Natural killer cell (primary cell): ENCODE measurements around the gene DLGAP4. TPM values are rescaled to one million over a fixed set of nuclear protein-coding genes. Genes with fewer than 3 reads are reported as not detected.
"Not testable (repeated sequence)": the region's sequence is repeated elsewhere in the genome, so short reads cannot be mapped to it uniquely, and the experiment has no call there.

Source experiments
- ATAC-seq, 3 donors: fragments of 150-1000 bp in 2 of 3; fragments of 200-7000 bp in 1 of 3; cut with Tn5 transposase; 1 replicate in 1 of 3; 2 replicates in 2 of 3; pipeline ENCODE4 v1.10.0; 2021; ENCODE audit warnings: mild to moderate bottlenecking in 2 of 3, moderate library complexity in 2 of 3
- DNase-seq, 2 donors: peaks; one replicate each; pipeline versions ENCODE4 v3.0.0 to v3.0.0-alpha.2; 2013 to 2021; ENCODE audit warnings: mixed read lengths in 1 of 2
- H3K27ac ChIP-seq: one replicate; pipeline ENCODE4 v1.5.1; 2013; ENCODE audit warnings: mild to moderate bottlenecking, low read length
- H3K27me3 ChIP-seq: one replicate; pipeline ENCODE4 v1.6.1; 2013; ENCODE audit warnings: low read length; ENCODE audit not compliant: control insufficient read depth, insufficient read depth
- H3K36me3 ChIP-seq: one replicate; pipeline ENCODE4 v1.6.1; 2013; ENCODE audit warnings: low read length; ENCODE audit not compliant: control insufficient read depth, insufficient read depth
- H3K4me1 ChIP-seq: one replicate; pipeline ENCODE4 v1.6.1; 2013; ENCODE audit warnings: low read length; ENCODE audit not compliant: control insufficient read depth, insufficient read depth
- H3K4me3 ChIP-seq: one replicate; pipeline ENCODE4 v1.5.1; 2013; ENCODE audit warnings: low read length
- H3K9me3 ChIP-seq: one replicate; pipeline ENCODE4 v1.6.1; 2013; ENCODE audit warnings: low read length; ENCODE audit not compliant: control insufficient read depth, insufficient read depth
- H3K27ac Mint-ChIP-seq, 2 donors: one replicate each; pipeline ENCODE4 v1.8.0; 2022; ENCODE audit warnings: mild to moderate bottlenecking in 2 of 2, mixed read lengths in 2 of 2, moderate library complexity in 1 of 2
- H3K27me3 Mint-ChIP-seq, 2 donors: one replicate each; pipeline ENCODE4 v1.8.0; 2022; ENCODE audit warnings: low read depth in 2 of 2, mixed read lengths in 2 of 2
- H3K36me3 Mint-ChIP-seq: one replicate; pipeline ENCODE4 v1.8.0; 2022; ENCODE audit warnings: mixed read lengths
- H3K4me1 Mint-ChIP-seq, 2 donors: one replicate each; pipeline ENCODE4 v1.8.0; 2022; ENCODE audit warnings: mixed read lengths in 2 of 2
- H3K4me3 Mint-ChIP-seq: one replicate; pipeline ENCODE4 v1.8.0; 2022; ENCODE audit warnings: mild to moderate bottlenecking, moderate library complexity, mixed read lengths
- H3K9me3 Mint-ChIP-seq, 2 donors: one replicate each; pipeline ENCODE4 v1.8.0; 2022; ENCODE audit warnings: mixed read lengths in 2 of 2
- CTCF ChIP-seq: fragments of 200-600 bp; IDR thresholded peaks from one replicate; pipeline ENCODE4 v1.8.0; 2022; ENCODE audit warnings: antibody characterized with exemption
- WGBS: methylation state at CpG from one replicate; pipeline ENCODE4 v1.1.7; 2013; ENCODE audit warnings: missing lambda C conversion rate; ENCODE audit not compliant: insufficient coverage; 5-methylcytosine and 5-hydroxymethylcytosine counted together
- intact Hi-C: fragments of 100-400 bp; cut with micrococcal nuclease; formaldehyde crosslinking; loops from one replicate; pipeline ENCODE4 v1.14.2; 2022
- total RNA-seq, 4 donors: library from RNA; stranded (reverse); fragments of 120-200 nt in 1 of 4; gene quantifications; one replicate each; pipeline versions ENCODE4 v1.2.3 to v1.2.4, GENCODE V29; 2013 to 2022

Gene DLGAP4
- total RNA-seq, 3 donors from 2014 or later (not counting 1 experiment from before 2014, with no cell fraction given) = 47.9 to 51.6 (median 51.2) TPM

DNA sequence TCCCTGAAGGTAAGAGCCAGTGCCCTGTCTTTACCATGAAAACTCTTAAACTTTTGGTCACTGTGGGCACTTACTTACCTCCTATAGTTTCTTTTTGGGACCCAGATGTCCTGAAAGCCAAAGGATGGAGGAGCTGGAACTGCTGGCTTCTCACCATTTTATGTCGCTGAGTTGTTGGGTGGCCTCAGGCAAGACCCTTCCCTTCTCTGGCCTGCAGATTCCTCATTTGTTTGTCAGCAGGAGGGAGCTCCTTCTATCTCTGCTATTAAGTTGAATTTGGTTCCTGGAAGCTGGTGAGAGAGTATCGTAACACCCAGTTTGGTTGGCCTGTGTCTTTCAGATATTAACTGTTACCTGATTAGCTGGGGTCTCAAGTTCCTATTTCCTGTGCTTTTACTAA, 167.0 kb downstream of the DLGAP4 start:
- Mint-ChIP-seq H3K9me3 (no peaks in the 10 kb centered on the region), H3K4me3 (peak overlapping the region; percentile 13), H3K36me3 (no peaks in the 10 kb centered on the region), H3K27ac (peak overlapping the region; percentile 41 to 86), H3K27me3 (no peaks in the 10 kb centered on the region), H3K4me1 (peaks cover 38 to 39% of the 10 kb centered on the region in 2 donors)
- ATAC-seq (no peak), DNase-seq (no peak)
- intact Hi-C loops = no loop called here
- H3K27ac ChIP-seq = peak overlapping the region; percentile 75
- WGBS = 92% methylated on average over 2 of the region's 2 CpGs
- peaks cover 24% of the 10 kb centered on the region for H3K4me1 ChIP-seq
- H3K27me3 ChIP-seq = no peaks in the 10 kb centered on the region
- no peak overlapping the region for H3K4me3 ChIP-seq
- no peak for TF ChIP-seq CTCF
- H3K9me3 ChIP-seq = no peaks in the 10 kb centered on the region
- no peaks in the 10 kb centered on the region for H3K36me3 ChIP-seq

GRCh38 chr20:36474563-36474962, 168.4 kb downstream of the DLGAP4 start:
- ATAC-seq = no peak
- Histone ChIP-seq H3K9me3 (no peaks in the 10 kb centered on the region), H3K27ac (no peak overlapping the region), H3K4me3 (no peak overlapping the region), H3K36me3 (no peaks in the 10 kb centered on the region), H3K27me3 (no peaks in the 10 kb centered on the region), H3K4me1 (peaks cover 20% of the 10 kb centered on the region)
- peaks cover 51 to 53% of the 10 kb centered on the region in 2 donors for H3K4me1 Mint-ChIP-seq
- 57% methylated on average over 1 of the region's 1 CpG for WGBS
- H3K4me3 Mint-ChIP-seq = no peak overlapping the region
- DNase-seq = no peak
- no peaks in the 10 kb centered on the region for H3K27me3 Mint-ChIP-seq
- intact Hi-C loops = no loop called here
- no peak for TF ChIP-seq CTCF
- H3K9me3 Mint-ChIP-seq = no peaks in the 10 kb centered on the region
- peak overlapping the region; percentile 41 to 86 for H3K27ac Mint-ChIP-seq
- H3K36me3 Mint-ChIP-seq = no peaks in the 10 kb centered on the region

GRCh38 chr20:36475054-36475453, 168.9 kb downstream of the DLGAP4 start:
- 95% methylated on average over 8 of the region's 8 CpGs for WGBS
- H3K27me3 ChIP-seq, H3K4me3 ChIP-seq, H3K36me3 Mint-ChIP-seq, DNase-seq, H3K27ac ChIP-seq, H3K36me3 ChIP-seq, H3K4me3 Mint-ChIP-seq, ATAC-seq, H3K9me3 ChIP-seq, H3K9me3 Mint-ChIP-seq, H3K27me3 Mint-ChIP-seq, intact Hi-C loops: not testable (repeated sequence)
- H3K4me1 ChIP-seq = peaks cover 20% of the 10 kb centered on the region
- Mint-ChIP-seq H3K27ac (peak overlapping the region; percentile 26 to 86), H3K4me1 (peaks cover 53 to 54% of the 10 kb centered on the region in 2 donors)

DNA sequence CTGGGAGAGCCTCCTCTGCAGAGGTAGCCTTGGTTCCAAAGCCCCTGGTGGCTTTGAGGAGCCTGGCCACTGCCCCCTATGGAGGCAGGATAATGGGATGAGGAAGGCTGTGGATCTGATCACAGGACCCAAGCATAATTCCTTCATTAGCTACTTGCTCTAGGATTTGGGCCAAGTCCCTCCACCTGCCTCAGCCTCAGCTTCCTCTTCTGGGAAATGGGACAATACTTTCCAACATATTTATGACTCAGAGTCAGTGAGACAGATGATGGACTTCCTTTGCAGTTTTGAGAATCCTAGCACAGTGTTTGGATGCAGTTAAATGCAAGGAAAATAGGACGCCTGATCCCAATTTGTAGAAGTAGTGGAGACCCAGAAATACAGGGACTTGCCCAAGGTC, 171.3 kb downstream of the DLGAP4 start:
- no peaks in the 10 kb centered on the region for H3K27me3 Mint-ChIP-seq
- no peaks in the 10 kb centered on the region for H3K27me3 ChIP-seq
- H3K9me3 Mint-ChIP-seq = no peaks in the 10 kb centered on the region
- no peak overlapping the region for H3K4me3 ChIP-seq
- peaks cover 3% of the 10 kb centered on the region for H3K36me3 ChIP-seq
- ATAC-seq = no peak
- peaks cover 7% of the 10 kb centered on the region for H3K4me1 ChIP-seq
- H3K4me1 Mint-ChIP-seq = peaks cover 53 to 61% of the 10 kb centered on the region in 2 donors
- H3K4me3 Mint-ChIP-seq = no peak overlapping the region
- no peak for DNase-seq
- no peaks in the 10 kb centered on the region for H3K36me3 Mint-ChIP-seq
- H3K27ac ChIP-seq = no peak overlapping the region
- intact Hi-C loops = no loop called here
- no peak overlapping the region for H3K27ac Mint-ChIP-seq
- 90% methylated on average over 1 of the region's 1 CpG for WGBS
- TF ChIP-seq CTCF = no peak
- no peaks in the 10 kb centered on the region for H3K9me3 ChIP-seq
